Stimulated activated CD4-positive, alpha-beta T cell treated with anti-CD3 and anti-CD28 coated beads, Interleukin-4, amount 100 ng/mL, for 4 hours (primary cell): Measurements from ENCODE around the gene CCDC14.
"Not testable (repeated sequence)": the region's sequence is repeated elsewhere in the genome, so short reads cannot be mapped to it uniquely, and the experiment has no call there.

Experiments
- DNase-seq, 2 experiments: peaks; one replicate each; pipeline ENCODE4 v3.0.0-alpha.2; 2020

The CCDC14 gene

DNA sequence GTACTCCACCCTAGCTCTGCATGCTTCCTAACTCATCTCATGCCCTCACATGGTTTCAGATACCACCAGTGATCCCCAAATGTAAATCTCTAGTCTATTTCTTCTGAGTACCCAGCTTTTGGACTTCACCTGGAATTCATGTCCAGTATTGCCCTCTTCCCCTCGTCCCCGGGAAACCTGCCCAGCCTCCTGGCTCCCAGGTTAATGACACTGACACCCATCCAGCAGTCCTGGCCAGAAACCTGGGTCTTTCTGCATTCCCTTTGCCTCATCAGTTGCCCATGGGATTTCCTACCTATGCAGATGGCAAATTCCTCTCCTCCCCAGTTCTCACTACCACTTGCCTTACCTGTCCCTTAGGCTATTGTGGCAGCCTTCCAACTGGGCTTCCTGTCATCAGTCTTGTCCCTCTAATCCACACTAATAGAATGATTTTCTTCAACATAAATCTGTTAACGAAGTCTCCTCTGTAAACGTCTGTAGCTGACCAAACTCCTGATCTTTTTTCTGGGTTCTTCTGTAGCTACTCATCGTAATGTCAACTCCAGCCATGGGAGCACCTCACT, 61.6 kb downstream of the CCDC14 start:
- no peak for DNase-seq

DNA sequence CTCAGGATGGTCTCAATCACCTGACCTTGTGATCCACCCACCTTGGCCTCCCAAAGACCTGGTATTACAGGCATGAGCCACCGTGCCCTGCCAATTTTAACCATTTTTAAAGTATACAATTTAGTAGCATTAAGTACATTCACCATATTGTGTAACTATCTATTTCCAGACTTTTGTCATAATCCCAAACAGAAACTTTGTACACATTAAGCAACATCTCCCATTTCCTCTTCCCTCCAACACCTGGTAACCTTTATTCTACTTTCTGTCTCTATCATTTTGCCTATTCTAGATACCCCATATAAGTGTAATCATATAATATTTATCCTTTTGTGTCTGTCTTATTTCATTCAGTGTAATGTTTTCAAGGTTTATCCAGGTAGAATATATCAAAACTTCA, 68.0 kb downstream of the CCDC14 start:
- no peak for DNase-seq

DNA sequence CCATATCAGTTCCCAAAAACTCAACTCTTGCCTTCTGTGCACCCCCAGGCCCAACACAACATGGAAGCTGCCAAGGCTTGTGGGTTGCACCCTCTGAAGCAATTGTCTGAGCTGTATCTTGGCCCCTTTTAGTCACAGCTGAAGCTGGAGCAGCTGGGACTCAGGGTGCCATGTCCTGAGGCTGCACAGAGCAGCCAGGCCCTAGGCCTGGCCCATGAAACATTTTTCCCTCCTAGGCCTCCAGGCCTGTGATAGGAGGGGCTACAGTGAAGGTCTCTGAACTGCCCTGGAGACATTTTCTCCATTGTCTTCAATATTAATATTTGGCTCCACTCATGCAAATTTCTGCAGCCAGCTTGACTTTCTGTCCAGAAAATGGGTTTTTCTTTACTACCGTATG, 68.8 kb downstream of the CCDC14 start:
- no peak for DNase-seq

DNA sequence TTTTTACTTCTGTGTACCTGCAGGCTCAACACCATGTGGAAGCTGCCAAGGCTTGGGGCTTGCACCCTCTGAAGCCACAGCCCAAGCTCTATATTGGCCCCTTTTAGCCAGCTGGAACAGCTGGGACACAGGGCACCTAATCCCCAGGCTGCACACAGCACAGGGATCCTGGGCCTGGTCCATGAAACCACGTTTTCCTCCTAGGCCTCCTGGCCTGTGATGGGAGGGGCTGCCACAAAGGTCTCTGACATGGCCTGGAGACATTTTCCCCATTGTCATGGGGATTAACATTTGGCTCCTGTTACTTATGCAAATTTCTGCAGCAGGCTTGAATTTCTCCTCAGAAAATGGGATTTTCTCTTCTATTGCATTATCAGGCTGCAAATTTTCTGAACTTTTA, 70.0 kb downstream of the CCDC14 start:
- DNase-seq: not testable (repeated sequence)

DNA sequence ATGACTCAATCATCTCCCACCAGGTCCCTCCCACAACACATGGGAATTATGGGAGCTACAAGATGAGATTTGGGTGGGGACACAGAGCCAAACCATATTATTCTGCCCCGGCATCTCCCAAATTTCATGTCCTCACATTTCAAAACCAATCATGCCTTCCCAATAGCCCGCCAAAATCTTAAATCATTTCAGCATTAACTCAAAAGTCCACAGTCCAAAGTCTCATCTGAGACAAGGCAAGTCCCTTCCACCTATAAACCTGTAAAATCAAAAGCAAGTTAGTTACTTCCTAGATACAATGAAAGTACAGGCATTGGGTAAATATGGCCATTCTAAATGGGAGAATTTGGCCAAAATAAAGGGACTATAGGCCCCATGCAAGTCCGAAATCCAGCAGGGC, 70.9 kb downstream of the CCDC14 start:
- not testable (repeated sequence) for DNase-seq

DNA sequence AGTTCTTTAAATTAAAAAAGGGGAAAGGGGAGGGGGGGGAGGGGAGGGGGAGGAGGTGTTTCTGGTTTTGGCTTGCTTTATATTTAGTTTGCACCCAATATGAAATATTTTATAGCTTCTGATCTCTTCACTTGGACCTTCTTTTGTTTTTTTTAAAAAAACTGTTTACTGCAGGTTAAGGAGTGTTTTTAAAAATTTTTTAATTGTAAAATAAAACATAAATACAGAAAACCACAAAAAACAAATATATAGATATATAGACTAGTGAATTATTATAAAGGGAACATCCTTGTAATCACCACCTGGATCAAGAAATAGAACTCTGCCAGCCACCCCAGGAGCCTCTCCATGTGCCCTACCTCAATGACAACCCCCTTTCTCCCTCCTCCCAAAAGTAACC, 76.0 kb downstream of the CCDC14 start:
- DNase-seq: no peak

DNA sequence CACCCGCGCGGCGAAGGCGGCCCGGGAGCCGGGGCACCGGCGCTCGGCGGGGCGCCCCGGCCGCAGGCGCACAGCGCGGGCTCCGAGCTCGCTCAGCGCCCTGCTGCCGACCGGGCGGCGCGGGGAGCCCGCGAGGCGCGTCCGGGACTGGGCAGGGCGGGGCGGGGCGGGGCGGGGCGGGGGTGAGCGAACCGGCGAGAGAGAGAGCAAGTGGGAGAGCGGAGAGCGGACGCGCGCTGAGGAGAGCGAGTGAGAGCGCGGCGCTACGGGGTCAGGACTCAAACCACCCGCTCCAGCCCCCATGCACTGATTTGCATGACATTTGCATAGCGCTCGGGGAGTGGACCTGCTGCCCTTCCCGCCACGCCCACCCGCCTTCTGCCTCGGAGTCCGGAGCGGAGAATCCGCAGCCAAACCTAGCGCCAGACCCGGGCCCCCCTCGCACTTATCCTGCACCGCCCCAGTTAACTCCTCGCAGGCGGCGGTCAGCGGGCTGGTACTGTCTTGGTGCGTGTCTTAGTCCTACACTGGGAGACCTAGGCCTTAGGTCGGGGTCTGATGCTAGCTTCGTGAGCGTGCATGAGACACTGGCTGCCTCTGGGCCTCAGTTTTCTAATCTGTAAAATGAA, 76.7 kb downstream of the CCDC14 start, which contains the start of gene MYLK:
Gene MYLK, minus strand, starts transcription at position 130 of the 629 bp plus-strand sequence. CDS start 90,491 bp downstream, outside the sequence.
- peak in 1 of 2 experiments; percentile 4 for DNase-seq

DNA sequence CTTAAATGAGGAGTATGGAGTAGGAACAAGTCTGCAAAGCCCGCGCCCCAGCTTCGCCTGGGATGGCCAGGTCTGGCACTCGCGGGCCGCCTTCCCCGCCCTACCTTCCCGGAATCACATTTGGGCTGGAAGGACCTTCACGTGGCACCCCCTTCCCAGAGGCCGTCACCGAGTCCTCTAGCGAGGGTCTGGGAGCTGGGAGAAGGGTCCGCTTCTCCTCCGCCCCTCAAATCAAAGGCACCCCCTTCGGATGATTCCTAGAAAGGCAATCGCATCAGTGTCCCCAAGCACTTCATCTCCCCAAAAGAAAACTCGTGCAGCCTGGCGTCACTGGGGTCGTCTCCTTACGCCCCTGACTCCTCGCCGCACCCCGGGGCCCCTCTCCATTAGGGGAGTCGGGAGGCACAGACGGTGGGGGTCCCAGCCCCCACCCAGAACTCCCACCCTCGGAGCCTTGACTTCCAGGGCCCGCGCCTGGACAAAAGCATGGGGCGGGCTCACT, 77.3 kb downstream of the CCDC14 start:
- DNase-seq: no peak

DNA sequence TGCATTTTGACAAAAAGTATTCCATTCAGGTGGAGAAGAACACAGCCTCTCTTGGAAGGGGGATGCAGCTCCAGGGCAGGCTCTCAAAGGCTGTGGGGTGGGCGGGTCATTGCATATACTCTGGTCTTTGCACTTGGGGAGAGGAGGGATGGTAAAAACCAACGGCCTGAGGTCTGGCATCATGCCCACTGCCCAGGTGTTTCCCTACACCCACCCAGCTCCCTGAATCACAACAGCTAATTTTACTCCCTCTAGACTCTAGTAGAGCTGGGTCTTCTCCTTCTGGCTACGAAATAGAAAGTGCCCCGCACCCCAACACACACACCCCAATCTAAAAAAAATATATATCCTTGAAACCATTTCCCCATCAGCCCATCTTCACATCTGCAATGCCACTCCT, 77.9 kb downstream of the CCDC14 start:
- no peak for DNase-seq

DNA sequence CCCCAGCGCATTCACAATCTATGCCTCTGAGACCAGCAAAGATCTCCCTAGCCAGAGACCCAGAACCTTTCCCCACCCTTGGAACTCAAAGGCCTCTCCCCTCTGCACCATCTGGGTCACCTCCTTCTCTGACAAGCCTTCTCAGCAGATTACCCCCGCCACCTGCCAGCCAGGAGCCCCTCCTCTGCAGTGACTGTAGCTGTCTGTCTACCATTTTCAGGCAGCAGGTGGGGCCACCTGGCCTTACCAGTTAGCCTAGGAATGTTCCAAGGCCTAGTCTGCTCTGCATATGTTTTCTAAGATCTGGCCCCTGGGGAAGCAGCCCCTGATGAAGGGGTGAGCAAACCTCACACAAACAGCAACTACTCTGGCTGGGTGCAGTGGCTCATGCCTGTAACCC, 79.3 kb downstream of the CCDC14 start:
- DNase-seq: no peak

DNA sequence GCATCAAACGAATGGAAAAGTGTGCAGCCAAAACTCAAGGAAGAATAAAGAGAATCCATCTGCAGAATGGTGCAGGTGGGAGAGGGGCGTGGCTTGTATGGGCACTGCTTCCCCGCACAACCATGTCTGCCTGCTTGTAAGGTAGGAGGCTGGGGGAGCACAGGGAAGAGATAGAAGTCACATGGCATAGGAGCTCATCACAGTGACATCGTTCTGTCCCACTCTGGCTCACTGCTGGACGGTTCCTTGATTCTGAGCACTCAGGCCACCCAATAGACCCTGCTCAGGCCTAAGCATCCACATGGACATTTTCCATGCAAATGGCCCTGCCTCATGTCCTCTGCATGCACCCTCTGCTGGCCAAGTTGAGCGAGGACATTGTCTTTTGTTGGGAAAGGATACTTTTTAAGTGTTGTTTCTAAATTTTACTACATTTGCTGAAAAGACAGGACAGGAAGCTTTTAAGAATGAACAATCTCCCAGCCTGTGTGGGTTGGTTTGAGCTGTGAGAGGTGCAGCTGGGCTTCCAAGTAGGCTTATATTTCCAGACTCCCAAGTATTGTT, 79.9 kb downstream of the CCDC14 start:
- DNase-seq: no peak

DNA sequence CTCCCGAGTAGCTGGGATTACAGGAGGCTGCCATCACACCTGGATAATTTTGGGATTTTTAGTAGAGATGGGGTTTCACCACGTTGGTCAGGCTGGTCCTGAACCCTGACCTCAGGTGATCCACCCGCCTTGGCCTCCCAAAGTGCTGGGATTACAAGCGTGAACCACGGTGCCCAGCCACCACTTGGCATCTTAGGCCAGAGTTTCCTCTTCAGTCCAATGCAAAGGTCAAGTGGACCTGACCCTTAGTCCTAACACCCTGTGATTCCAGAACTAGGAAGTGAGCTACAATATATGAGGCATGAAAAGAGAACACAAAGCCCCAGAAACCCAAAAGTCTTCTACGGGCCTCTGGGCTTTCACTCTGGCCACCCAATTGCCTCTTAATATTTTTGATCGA, 82.2 kb downstream of the CCDC14 start:
- no peak for DNase-seq

DNA sequence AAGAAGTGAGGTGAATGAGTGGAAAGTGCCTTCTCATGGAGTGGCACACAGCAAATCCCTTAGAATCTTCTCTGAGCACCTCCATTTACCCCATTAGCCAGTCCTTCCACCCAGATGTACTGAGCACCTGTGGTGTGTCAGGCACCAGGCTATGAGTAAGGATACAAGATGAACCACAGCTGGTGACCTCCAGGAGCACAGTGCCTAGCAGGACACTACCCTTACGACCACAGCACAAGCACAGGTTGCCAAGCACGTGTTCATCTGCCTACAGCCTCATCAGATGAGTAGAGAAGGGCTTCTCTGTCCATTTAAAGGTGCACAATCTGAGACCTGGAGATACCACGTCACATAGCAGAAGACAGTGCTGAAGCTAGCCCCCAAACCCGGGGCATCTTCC, 83.1 kb downstream of the CCDC14 start:
- DNase-seq: no peak

DNA sequence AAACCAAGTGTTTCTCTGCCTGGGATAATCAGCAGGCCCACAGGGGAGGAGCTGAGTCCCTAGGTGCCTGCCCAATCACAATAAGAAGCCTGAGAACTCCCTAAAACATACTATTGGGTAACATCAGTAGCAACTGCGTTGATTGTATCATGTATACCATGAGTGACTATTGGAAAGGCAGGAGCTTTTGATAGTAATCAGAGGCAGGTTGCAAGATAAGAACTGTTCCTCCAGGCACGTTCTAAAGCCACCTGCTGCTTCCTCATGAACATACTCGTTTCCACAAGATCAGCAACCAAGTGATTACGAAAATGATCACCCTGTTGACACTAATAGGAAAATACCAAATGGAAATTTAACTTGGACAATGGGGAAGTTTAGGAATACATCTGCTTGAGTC, 83.6 kb downstream of the CCDC14 start:
- no peak for DNase-seq

DNA sequence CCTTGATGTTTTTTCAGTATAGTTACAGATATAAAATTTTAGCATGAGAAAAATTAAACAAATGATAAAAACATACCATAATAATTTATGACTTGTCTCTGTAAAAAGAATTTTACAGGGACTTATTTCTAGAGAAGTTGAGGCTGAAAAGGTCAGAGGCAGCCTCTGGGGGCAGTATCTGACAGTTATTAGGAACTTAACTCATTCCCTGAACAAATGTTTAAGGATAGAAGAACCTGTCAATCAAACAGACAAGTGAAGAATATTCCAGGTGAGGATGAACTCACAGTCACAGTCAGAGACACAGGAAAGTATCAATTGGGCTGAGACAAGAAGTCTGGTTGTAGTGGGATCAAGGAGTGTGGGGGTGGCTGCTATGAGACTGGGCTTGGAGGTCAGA, 84.2 kb downstream of the CCDC14 start:
- no peak for DNase-seq

DNA sequence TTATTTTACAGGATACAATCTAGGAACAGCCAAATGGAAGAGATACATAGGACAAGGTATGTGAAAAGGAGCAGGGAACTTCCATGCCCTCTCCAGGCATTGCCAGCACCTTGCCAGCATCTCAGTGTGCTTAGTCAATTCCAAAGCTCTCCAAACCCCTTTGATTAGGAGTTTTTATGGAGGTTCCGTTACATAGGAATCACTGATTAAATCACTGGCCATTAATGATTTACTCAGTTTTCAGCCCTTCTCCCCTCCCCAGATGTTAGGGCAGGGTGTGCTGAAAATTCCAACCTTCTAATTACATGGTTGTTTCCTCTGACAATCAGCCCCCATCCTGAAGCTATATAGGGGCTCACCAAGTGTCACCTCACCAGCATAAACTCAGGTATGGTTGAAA, 88.4 kb downstream of the CCDC14 start:
- DNase-seq: no peak

DNA sequence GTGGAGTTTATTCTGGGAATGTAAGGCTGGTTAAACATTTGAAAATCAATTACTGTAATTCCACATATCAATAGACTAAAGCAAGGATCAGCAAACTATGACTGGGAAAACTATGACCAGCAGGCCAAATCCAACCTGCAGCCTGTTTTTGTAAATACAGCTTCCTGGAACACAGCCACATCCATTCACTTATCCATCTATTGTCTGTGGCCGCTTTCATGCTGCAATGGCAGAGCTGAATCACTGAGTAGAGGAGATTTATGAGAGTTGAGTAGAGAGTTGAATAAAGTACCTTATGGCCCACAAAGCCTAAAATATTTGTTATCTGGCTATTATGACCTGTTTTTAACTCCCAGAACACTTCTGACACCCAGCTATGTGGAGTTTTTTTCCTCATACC, 89.1 kb downstream of the CCDC14 start:
- DNase-seq: no peak

DNA sequence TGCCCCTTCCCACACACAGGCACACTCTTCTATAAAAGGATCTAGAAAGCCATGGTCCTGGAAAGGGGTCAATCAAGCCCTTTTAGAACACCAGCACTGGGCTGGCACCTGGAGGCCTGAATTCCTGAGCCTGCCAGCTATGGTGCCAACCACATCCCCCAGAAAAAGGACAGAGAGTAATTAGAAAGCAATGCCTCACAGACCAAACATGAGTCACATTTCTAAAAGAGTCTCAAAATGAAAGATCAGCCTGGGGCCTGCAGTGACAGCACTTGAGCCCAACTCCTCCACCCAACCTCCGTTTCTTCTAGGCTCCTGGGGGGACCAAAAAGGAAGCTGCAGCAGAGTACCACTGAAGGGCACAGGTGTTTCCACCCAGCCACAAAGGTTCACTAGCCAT, 91.0 kb downstream of the CCDC14 start:
- no peak for DNase-seq

DNA sequence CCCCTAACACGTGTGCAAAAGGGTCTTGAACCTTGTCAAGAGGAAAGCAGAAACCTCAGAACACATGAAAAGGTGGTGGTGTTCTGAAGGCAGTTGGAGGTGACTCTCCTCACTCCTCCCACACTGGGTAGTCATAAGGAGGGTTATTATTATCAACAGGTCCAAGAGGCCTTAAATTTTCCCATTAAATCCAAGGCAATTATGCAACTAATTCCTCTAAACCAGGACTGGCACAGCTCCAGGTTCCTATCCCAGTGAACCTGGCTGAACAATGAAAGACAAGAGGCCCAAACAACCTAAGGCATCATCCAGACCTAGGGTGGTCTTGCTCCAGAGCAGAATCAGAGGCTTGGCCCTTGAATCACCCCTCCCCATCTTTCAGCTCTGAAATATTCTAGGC, 91.9 kb downstream of the CCDC14 start:
- no peak for DNase-seq

DNA sequence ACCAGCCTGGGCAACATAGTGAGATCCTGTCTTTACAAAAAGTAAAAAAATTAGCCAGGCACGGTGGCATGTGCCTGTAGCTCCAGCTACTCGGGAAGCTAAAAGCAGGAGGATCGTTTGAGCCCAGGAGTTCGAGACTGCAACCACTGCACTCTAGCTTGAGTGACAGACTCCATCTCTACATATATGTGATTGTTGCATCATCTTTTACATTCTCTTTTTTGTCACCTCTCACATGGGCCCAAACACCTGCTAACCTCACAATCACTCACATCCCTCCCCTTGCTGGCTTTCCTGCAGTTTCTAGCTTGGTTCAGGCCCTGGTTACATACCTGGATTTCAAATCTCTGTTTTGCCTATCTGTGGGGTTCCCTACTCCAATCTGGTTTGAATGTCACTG, 96.3 kb downstream of the CCDC14 start:
- DNase-seq: no peak
